GM19467 (cell line): ENCODE measurements around the gene STK24.

Experiments used
- ATAC-seq: cut with Tn5 transposase; IDR thresholded peaks from one replicate; pipeline ENCODE4 v1.9.1; 2021; ENCODE audit warnings: mild to moderate bottlenecking, moderate library complexity; ENCODE audit not compliant: unreplicated experiment

Gene STK24

GRCh38 chr13:98557937-98558792 lies 18.7 kb downstream of the STK24 start:
- ATAC-seq: no peak

- ATAC-seq: no peak
Measured at GRCh38 chr13:98556968-98557631, 19.8 kb downstream of the STK24 start.

- ATAC-seq: no peak
Measured at GRCh38 chr13:98556142-98556816, 20.6 kb downstream of the STK24 start.

- peak; percentile 45 for ATAC-seq
Measured at GRCh38 chr13:98549728-98550317, 27.1 kb downstream of the STK24 start.

GRCh38 chr13:98549006-98549727 lies 27.7 kb downstream of the STK24 start:
- no peak for ATAC-seq

- no peak for ATAC-seq
Measured at GRCh38 chr13:98548230-98548629, 28.7 kb downstream of the STK24 start.

- ATAC-seq: no peak
Measured at GRCh38 chr13:98547455-98547854, 29.5 kb downstream of the STK24 start.

- ATAC-seq: no peak
Measured at GRCh38 chr13:98546402-98546801, 30.5 kb downstream of the STK24 start.

GRCh38 chr13:98544104-98544710 lies 32.7 kb downstream of the STK24 start:
- ATAC-seq: no peak

GRCh38 chr13:98543378-98544103 lies 33.4 kb downstream of the STK24 start:
- no peak for ATAC-seq

- no peak for ATAC-seq
Measured at GRCh38 chr13:98542568-98543377, 34.1 kb downstream of the STK24 start.

GRCh38 chr13:98541701-98542203 lies 35.2 kb downstream of the STK24 start:
- no peak for ATAC-seq

GRCh38 chr13:98541191-98541590 lies 35.7 kb downstream of the STK24 start:
- no peak for ATAC-seq

GRCh38 chr13:98540476-98540875 lies 36.4 kb downstream of the STK24 start:
- ATAC-seq: no peak

- no peak for ATAC-seq
Measured at GRCh38 chr13:98539666-98540065, 37.2 kb downstream of the STK24 start.

GRCh38 chr13:98538876-98539275 lies 38.0 kb downstream of the STK24 start:
- ATAC-seq: no peak

GRCh38 chr13:98537740-98538139 lies 39.2 kb downstream of the STK24 start:
- no peak for ATAC-seq

GRCh38 chr13:98537306-98537705 lies 39.6 kb downstream of the STK24 start:
- ATAC-seq: no peak

- ATAC-seq: no peak
Measured at GRCh38 chr13:98536729-98537128, 40.2 kb downstream of the STK24 start.
